T1000 (cell line): ENCODE results near the gene GJA10.

Experiments
- DNase-seq: peaks from one replicate; lab custom pipeline; 2025; ENCODE audit warnings: mixed read lengths; lab: John Stamatoyannopoulos, UW

GJA10 gene

GRCh38 chr6:89944826-89945407, 50.6 kb downstream of the GJA10 start:
- DNase-seq, result no peak
